Lung (tissue), 12 donors: ENCODE data around the gene AGFG2. TPM values are rescaled to one million over a fixed set of nuclear protein-coding genes. Genes with fewer than 3 reads are reported as not detected.
"Not testable (repeated sequence)": the region's sequence is repeated elsewhere in the genome, so short reads cannot be mapped to it uniquely, and the experiment has no call there.

Source experiments
- ATAC-seq: fragments of 200-7000 bp; cut with Tn5 transposase; one replicate; pipeline ENCODE4 v1.9.1; 2020; ENCODE audit warnings: moderate number of reproducible peaks; ENCODE audit not compliant: insufficient read depth, low FRiP score
- DNase-seq, 3 donors: peaks; one replicate each; pipeline ENCODE4 v3.0.0-alpha.2; 2013 to 2017
- H3K27ac ChIP-seq, 2 donors: one replicate each; pipeline ENCODE4 v1.5.1; 2013; ENCODE audit warnings: mild to moderate bottlenecking in 2 of 2, moderate library complexity in 2 of 2, control low read depth in 1 of 2, inconsistent platforms in 1 of 2, low read depth in 1 of 2, low read length in 1 of 2
- H3K27me3 ChIP-seq, 3 donors: one replicate each; pipeline ENCODE4 v1.5.1; 2013; ENCODE audit warnings: low read length in 2 of 3; ENCODE audit not compliant: control insufficient read depth in 3 of 3, insufficient read depth in 3 of 3
- H3K36me3 ChIP-seq, 4 donors: one replicate each; pipeline ENCODE4 v1.5.1; 2013; ENCODE audit warnings: low read length in 4 of 4, mild to moderate bottlenecking in 1 of 4, moderate library complexity in 1 of 4; ENCODE audit not compliant: control insufficient read depth in 4 of 4, insufficient read depth in 4 of 4
- H3K4me1 ChIP-seq, 5 donors: one replicate each; pipeline ENCODE4 v1.5.1; 2013; ENCODE audit warnings: low read length in 5 of 5, mild to moderate bottlenecking in 2 of 5, moderate library complexity in 1 of 5; ENCODE audit not compliant: control insufficient read depth in 5 of 5, insufficient read depth in 5 of 5
- H3K4me3 ChIP-seq: one replicate; pipeline ENCODE4 v1.5.1; 2013; ENCODE audit warnings: mild to moderate bottlenecking, control low read depth, moderate library complexity
- H3K9ac ChIP-seq, 2 donors: one replicate each; pipeline ENCODE4 v1.5.1; 2013; ENCODE audit warnings: low read length in 2 of 2, control low read depth in 1 of 2; ENCODE audit not compliant: insufficient read depth in 1 of 2
- H3K9me3 ChIP-seq, 4 donors: one replicate each; pipeline ENCODE4 v1.5.1; 2013; ENCODE audit warnings: low read length in 3 of 4, mild to moderate bottlenecking in 1 of 4, moderate library complexity in 1 of 4; ENCODE audit not compliant: control insufficient read depth in 4 of 4, insufficient read depth in 3 of 4
- CTCF ChIP-seq: IDR thresholded peaks from 2 replicates; pipeline ENCODE4 v1.5.1; 2012; ENCODE audit warnings: mild to moderate bottlenecking; ENCODE audit errors: control extremely low read depth, extremely low read depth
- WGBS, 2 donors: extraction: QIAGEN DNeasy Blood & Tissue Kit; methylation state at CpG; one replicate each; pipeline ENCODE4 v1.1.7; 2013; 5-methylcytosine and 5-hydroxymethylcytosine counted together
- polyA plus RNA-seq, 2 donors: library from polyadenylated mRNA; stranded (reverse); fragments of 200-250 nt; gene quantifications; one replicate each; pipeline ENCODE4 v1.2.1, GENCODE V29; 2013
- total RNA-seq, 2 donors: library from RNA; depleted of rRNA in 1 of 2; stranded (reverse); fragments of >200 nt in 1 of 2; gene quantifications; one replicate each; pipeline ENCODE4 v1.2.1, GENCODE V29; 2014 to 2021
- donor health status: control.
- donor health status: control.
- donor health status: Bipolar disorder and iron deficiency.
- donor health status: healthy.
- donor health status: DM: yes; HTN: yes; CAD: no.

The AGFG2 gene
- total and polyA plus RNA-seq, 4 donors: 15.9 to 36.0 (median 19.7) TPM

DNA sequence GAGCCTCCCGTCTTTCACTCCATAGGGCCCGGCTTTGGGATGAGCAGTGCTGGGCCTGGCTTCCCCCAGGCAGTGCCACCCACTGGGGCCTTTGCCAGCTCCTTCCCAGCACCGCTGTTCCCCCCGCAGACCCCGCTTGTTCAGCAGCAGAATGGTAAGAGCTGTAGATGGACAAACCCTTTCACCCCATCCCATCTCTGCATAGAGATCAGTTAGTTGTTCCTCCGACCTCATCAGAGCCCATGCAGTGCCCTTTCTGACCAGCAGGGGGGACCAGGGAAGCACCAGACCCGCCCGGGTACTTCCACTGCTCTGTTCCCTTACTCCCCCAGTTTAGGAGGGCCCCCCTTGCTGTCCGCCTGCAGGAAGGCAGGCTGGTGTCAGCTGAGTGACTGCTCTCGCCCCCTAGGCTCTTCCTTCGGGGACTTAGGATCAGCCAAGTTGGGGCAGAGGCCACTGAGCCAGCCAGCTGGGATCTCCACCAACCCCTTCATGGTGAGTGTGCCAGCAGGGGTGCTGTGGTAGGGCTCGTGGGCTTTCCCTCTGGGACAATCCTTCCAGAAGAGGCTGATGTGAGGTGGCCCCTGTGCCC, 24.9 kb downstream of the AGFG2 start:
- Histone ChIP-seq H3K9me3 (no peaks in the 10 kb centered on the region), H3K4me3 (no peak overlapping the region), H3K27me3 (no peaks in the 10 kb centered on the region), H3K4me1 (peaks cover 0 to 4% (median 0%) of the 10 kb centered on the region in 5 donors), H3K27ac (no peak overlapping the region), H3K9ac (no peak overlapping the region), H3K36me3 (peaks cover 0 to 20% (median 0%) of the 10 kb centered on the region in 4 donors)
- ATAC-seq (peak; percentile 73), DNase-seq (peak; percentile 73 to 81 (median 76))
- TF ChIP-seq CTCF: peak; percentile 90
- WGBS, 2 donors: 32% methylated on average over 12 of the region's 12 CpGs

- WGBS, 2 donors: 87 to 91% methylated on average over 6 of the region's 6 CpGs
- H3K27me3 ChIP-seq, H3K4me1 ChIP-seq, H3K9ac ChIP-seq, ATAC-seq, H3K4me3 ChIP-seq, DNase-seq, H3K27ac ChIP-seq, H3K9me3 ChIP-seq: not testable (repeated sequence)
- H3K36me3 ChIP-seq: peaks cover 0 to 17% (median 0%) of the 10 kb centered on the region in 4 donors
These were observed 25.4 kb downstream of the AGFG2 start for GRCh38 chr7:100564405-100564804.

DNA sequence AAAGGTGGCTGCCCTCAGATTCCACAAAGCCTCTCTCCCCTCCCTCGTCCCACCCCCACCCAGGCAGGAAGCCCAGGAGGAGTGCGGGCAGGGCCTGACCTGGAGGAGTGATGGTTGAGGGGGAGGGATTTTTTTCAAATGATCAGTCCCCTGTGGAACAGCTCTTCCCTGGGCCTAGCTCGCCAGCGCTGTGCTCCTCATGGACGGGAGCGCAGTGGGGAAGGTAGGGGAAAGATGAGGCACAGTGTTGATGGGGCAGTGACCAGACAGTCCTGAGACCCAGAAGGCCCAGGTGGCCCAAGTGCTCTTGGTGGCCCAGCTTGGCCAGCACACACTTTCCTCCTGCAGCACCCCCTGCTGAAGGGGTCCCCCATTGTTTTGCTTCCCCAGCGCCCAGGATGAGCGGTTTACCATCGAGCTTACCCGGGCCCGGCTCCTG, 26.1 kb downstream of the AGFG2 start:
- H3K27ac ChIP-seq: no peak overlapping the region
- H3K9ac ChIP-seq: no peak overlapping the region
- TF ChIP-seq CTCF: no peak
- no peaks in the 10 kb centered on the region for H3K27me3 ChIP-seq
- H3K4me1 ChIP-seq: peaks cover 0 to 11% (median 3%) of the 10 kb centered on the region in 5 donors
- ATAC-seq (no peak), DNase-seq (no peak)
- 92 to 95% methylated on average over 11 of the region's 11 CpGs for WGBS, 2 donors
- no peaks in the 10 kb centered on the region for H3K9me3 ChIP-seq
- H3K4me3 ChIP-seq: no peak overlapping the region
- H3K36me3 ChIP-seq: peaks cover 0 to 17% (median 0%) of the 10 kb centered on the region in 4 donors

GRCh38 chr7:100566018-100566531, 27.1 kb downstream of the AGFG2 start:
- H3K27ac ChIP-seq: no peak overlapping the region
- no peaks in the 10 kb centered on the region for H3K27me3 ChIP-seq
- H3K4me3 ChIP-seq: no peak overlapping the region
- WGBS, 2 donors: 86 to 87% methylated on average over 6 of the region's 6 CpGs
- H3K9ac ChIP-seq: no peak overlapping the region
- no peak for TF ChIP-seq CTCF
- ATAC-seq (no peak), DNase-seq (no peak)
- no peaks in the 10 kb centered on the region for H3K9me3 ChIP-seq
- H3K36me3 ChIP-seq: peaks cover 0 to 17% (median 0%) of the 10 kb centered on the region in 4 donors
- peaks cover 0 to 16% (median 5%) of the 10 kb centered on the region in 5 donors for H3K4me1 ChIP-seq
